Heart right ventricle (tissue), 16 donors: ENCODE measurements around the gene CBARP. TPM values are rescaled to one million over a fixed set of nuclear protein-coding genes. Genes with fewer than 3 reads are reported as not detected.
"Not testable (repeated sequence)": the region's sequence is repeated elsewhere in the genome, so short reads cannot be mapped to it uniquely, and the experiment has no call there.

Experiments used
- ATAC-seq, 8 donors: fragments of 200-7000 bp; cut with Tn5 transposase; one replicate each; pipeline ENCODE4 v1.9.1; 2020; ENCODE audit warnings: mild to moderate bottlenecking in 8 of 8, moderate library complexity in 8 of 8, moderate number of reproducible peaks in 1 of 8
- DNase-seq, 2 donors: peaks; one replicate each; pipeline ENCODE4 v3.0.0-alpha.2; 2020
- H3K27ac ChIP-seq, 10 donors: fragments of 200-600 bp; sonication (generic) in 2 of 10; one replicate each; pipeline versions ENCODE4 v1.5.0 to v1.8.0; 2020 to 2022; ENCODE audit warnings: mild to moderate bottlenecking in 3 of 10
- H3K27me3 ChIP-seq, 7 donors: fragments of 200-600 bp; one replicate each; pipeline ENCODE4 v1.8.0; 2021 to 2022; ENCODE audit warnings: mild to moderate bottlenecking in 2 of 7
- H3K36me3 ChIP-seq, 9 donors: fragments of 200-600 bp; sonication (generic) in 1 of 9; one replicate each; pipeline versions ENCODE4 v1.5.0 to v1.8.0; 2020 to 2022; ENCODE audit warnings: mild to moderate bottlenecking in 2 of 9
- H3K4me1 ChIP-seq, 9 donors: fragments of 200-600 bp; sonication (generic) in 1 of 9; one replicate each; pipeline versions ENCODE4 v1.5.0 to v1.8.0; 2020 to 2022; ENCODE audit warnings: mild to moderate bottlenecking in 4 of 9
- H3K4me3 ChIP-seq, 10 donors: fragments of 200-600 bp; sonication (generic) in 2 of 10; one replicate each; pipeline versions ENCODE4 v1.5.0 to v1.8.0; 2020 to 2022; ENCODE audit warnings: mild to moderate bottlenecking in 7 of 10, moderate library complexity in 2 of 10
- H3K9me3 ChIP-seq, 11 donors: fragments of 200-600 bp in 10 of 11; sonication (generic) in 2 of 11; one replicate each; pipeline versions ENCODE4 v1.5.0 to v1.8.0; 2013 to 2022; ENCODE audit warnings: mild to moderate bottlenecking in 2 of 11, control low read depth in 1 of 11, moderate library complexity in 1 of 11
- WGBS, 2 donors: extraction: QIAGEN DNeasy Blood & Tissue Kit; methylation state at CpG; one replicate each; pipeline ENCODE4 v1.1.7; 2013; ENCODE audit warnings: inconsistent platforms in 1 of 2; 5-methylcytosine and 5-hydroxymethylcytosine counted together
- intact Hi-C, 10 donors: fragments of 100-400 bp; cut with DNase I; formaldehyde crosslinking; loops; one replicate each; pipeline versions ENCODE4 v1.11.1 to v1.14.2; 2022
- polyA plus RNA-seq, 2 donors: library from polyadenylated mRNA; stranded (reverse); fragments of 200-250 nt; gene quantifications; one replicate each; pipeline ENCODE4 v1.2.3, GENCODE V29; 2013
- total RNA-seq, 10 donors: library from RNA; stranded (reverse); fragmentation: NEBNext Ultra II Directional in 3 of 10; extraction: Animal tissue kit (Norgen Biotek cat#: 25700) in 3 of 10; gene quantifications; one replicate each; pipeline versions ENCODE4 v1.2.1 to v1.2.4, GENCODE V29; 2021 to 2023
- TF ChIP-seq, protein P1 (sequence below), 9 donors: fragments of 200-600 bp; sonication (generic) in 2 of 9; IDR thresholded peaks; one replicate each; pipeline versions ENCODE4 v1.5.0 to v1.8.0; 2021 to 2022; ENCODE audit warnings: antibody characterized with exemption in 9 of 9, mild to moderate bottlenecking in 5 of 9, moderate library complexity in 1 of 9
- donor health status: Arrhythmogenic right ventricular cardiomyopathy.
- donor health status: ischemic (EF 13 %, LVEDD 7.1; RV severe dilation, severe dysfunction).
- donor health status: healthy with polysubstance abuse.
- donor health status: DM: no; HTN: yes; CAD: no.
- donor health status: DM: no; HTN: no; CAD: no.
- donor health status: ischemic (EF 25% LVEDD 6.9; RV normal size, moderate dysfunction).
- donor health status: ischemic (EF 25% LVEDD 5.7; RV mildly dilated, moderate dysfunction).
- donor health status: healthy.
- donor health status: DM: yes; HTN: yes; CAD: no.
- donor health status: Ischemic cardiomyopathy.
- donor health status: ischemic (EF 35%, LVEDD 5.7; RV mildly dilated, moderate dysfunction).
- donor health status: nonischemic (EF 11% LVEDD 7.7; RV severe dilation, severe dysfunction).
- donor health status: DM: yes; HTN: yes; CAD: no.
- donor health status: PGD.
- donor health status: ischemic (EF 29% LVEDD 5.4; RV normal size, mild dysfunction).
- donor health status: nonischemic (EF 23%, LVEDD 6.1; RV moderate dilation, normal function).

CBARP gene
- total and polyA plus RNA-seq, 12 donors, result 0.73 to 2.2 (median 1.3) TPM

DNA sequence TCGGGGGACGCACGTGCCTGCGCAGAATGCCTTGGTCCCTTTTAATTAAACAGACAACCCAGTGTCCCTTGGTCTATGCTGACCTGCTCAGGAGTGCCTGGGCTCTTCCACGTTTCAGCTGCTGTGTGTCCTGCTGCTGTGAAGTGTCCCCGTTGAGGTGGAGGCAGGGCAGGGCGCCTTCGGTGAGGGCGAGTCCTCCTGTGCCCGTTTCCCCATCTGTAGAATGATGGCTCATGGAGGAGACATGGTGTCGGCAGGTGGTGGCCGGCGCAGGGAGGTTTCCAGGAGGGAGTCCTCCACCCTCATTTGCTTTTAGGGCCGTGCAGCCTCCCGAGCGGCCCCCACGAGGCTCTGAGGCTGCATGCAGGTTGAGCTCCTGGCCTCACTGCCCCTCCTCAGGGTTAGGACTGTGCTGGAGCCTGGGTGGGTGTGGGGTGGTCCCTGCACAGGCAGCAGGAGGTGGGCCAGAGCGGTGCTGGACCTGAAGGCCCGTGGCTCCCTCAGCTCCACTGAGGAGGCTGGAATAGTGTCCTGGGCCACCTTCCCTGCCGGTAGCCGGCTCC, 23.4 kb downstream of the CBARP start:
- Histone ChIP-seq H3K9me3 (no peaks in the 10 kb centered on the region), H3K27me3 (no peaks in the 10 kb centered on the region), H3K4me3 (peak overlapping the region in 8 of 10 donors; percentile 7 to 30 (median 22)), H3K4me1 (peaks cover 54 to 99% (median 89%) of the 10 kb centered on the region in 9 donors), H3K27ac (peak overlapping the region; percentile 74 to 94 (median 92)), H3K36me3 (peaks cover 0 to 29% (median 6%) of the 10 kb centered on the region in 9 donors)
- 53 to 55% methylated on average over 20 to 21 of the region's 21 CpGs for WGBS, 2 donors
- peak in 2 of 8 donors; percentile 1 to 28 for ATAC-seq
- intact Hi-C loops, result no loop called here
- DNase-seq, result no peak
- TF ChIP-seq, protein P1, sequence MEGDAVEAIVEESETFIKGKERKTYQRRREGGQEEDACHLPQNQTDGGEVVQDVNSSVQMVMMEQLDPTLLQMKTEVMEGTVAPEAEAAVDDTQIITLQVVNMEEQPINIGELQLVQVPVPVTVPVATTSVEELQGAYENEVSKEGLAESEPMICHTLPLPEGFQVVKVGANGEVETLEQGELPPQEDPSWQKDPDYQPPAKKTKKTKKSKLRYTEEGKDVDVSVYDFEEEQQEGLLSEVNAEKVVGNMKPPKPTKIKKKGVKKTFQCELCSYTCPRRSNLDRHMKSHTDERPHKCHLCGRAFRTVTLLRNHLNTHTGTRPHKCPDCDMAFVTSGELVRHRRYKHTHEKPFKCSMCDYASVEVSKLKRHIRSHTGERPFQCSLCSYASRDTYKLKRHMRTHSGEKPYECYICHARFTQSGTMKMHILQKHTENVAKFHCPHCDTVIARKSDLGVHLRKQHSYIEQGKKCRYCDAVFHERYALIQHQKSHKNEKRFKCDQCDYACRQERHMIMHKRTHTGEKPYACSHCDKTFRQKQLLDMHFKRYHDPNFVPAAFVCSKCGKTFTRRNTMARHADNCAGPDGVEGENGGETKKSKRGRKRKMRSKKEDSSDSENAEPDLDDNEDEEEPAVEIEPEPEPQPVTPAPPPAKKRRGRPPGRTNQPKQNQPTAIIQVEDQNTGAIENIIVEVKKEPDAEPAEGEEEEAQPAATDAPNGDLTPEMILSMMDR (IDR thresholded peaks at IDR 0.05), result no peak

DNA sequence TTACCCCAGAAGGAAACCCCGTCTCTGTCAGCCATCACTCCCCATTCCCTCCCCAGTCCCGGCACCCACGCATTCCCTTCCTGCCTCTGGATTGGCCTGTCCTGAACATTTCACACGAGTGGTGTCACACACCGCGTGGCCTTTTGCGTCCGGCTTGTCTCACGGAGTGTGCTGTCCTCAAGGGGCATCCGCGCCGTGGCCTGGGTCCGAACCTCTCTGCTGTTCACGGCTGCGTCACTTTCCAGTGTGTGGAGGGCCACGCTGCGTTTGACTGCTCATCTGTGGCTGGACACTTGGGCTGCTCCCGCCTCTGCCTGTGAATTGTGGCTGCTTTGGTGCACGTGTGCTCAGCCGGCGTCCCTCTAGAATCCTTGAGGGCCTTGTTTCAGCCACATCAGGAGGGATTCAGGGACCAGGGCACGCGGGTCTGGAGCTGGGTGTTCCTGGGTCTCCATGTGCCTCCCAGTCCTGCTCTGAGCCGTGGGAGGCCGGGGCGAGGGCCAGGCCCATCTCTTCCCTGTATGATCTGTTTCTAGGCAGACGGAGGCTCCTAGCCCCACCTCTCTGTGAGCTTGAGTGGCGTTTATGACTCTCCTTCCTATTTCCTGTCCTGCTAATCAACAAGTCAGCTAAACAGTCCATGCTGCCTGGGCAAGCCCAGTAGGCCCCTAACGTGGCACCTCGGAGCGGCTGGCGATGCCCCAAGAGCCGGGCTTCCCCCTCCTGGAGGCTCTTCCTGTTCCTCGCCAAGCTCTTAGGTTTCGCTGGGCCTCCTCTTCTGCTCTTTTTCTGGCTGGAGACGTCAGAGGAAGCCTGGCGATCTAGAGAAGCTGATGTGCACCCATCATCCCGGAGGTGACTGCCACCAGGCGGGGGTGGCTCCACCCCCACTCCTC, 24.2 kb downstream of the CBARP start:
- ATAC-seq, result peak; percentile 19 to 67 (median 62)
- 45 to 53% methylated on average over 39 of the region's 39 CpGs for WGBS, 2 donors
- intact Hi-C loops, result no loop called here
- Histone ChIP-seq H3K9me3 (no peaks in the 10 kb centered on the region), H3K4me1 (peaks cover 53 to 99% (median 93%) of the 10 kb centered on the region in 9 donors), H3K4me3 (peak overlapping the region in 7 of 10 donors; percentile 8 to 30 (median 22)), H3K36me3 (peaks cover 0 to 29% (median 6%) of the 10 kb centered on the region in 9 donors), H3K27ac (peak overlapping the region; percentile 74 to 94 (median 92)), H3K27me3 (no peaks in the 10 kb centered on the region)
- TF ChIP-seq, protein P1 (IDR thresholded peaks at IDR 0.05), result no peak
- peak; percentile 68 to 71 for DNase-seq

GRCh38 chr19:1211494-1212234, 26.1 kb downstream of the CBARP start:
- peak in 1 of 2 donors; percentile 13 for DNase-seq
- no peak overlapping the region for H3K4me3 ChIP-seq
- H3K36me3 ChIP-seq, result peaks cover 0 to 25% (median 6%) of the 10 kb centered on the region in 9 donors
- no peaks in the 10 kb centered on the region for H3K9me3 ChIP-seq
- WGBS, 2 donors, result 83 to 86% methylated on average over 32 to 33 of the region's 33 CpGs
- no peak for ATAC-seq
- H3K27me3 ChIP-seq, result no peaks in the 10 kb centered on the region
- intact Hi-C loops, result loop anchor here in 1 of 10 donors (2.0 kb wide), 1 partner anchor 57 kb away; the partner anchor contains the start of gene CIRBP
- H3K27ac ChIP-seq, result peak overlapping the region in 3 of 10 donors; percentile 26 to 64 (median 31)
- peaks cover 45 to 99% (median 89%) of the 10 kb centered on the region in 9 donors for H3K4me1 ChIP-seq
- TF ChIP-seq, protein P1 (IDR thresholded peaks at IDR 0.05), result no peak

GRCh38 chr19:1210227-1210538, 27.6 kb downstream of the CBARP start:
- intact Hi-C loops, result loop anchor here in 1 of 10 donors (2.0 kb wide), 1 partner anchor 59 kb away; the partner anchor contains the start of gene CIRBP
- 87 to 94% methylated on average over 13 of the region's 13 CpGs for WGBS, 2 donors
- Histone ChIP-seq H3K27ac (peak overlapping the region in 4 of 10 donors; percentile 14 to 87 (median 40)), H3K4me3 (no peak overlapping the region), H3K36me3 (peaks cover 0 to 21% (median 6%) of the 10 kb centered on the region in 9 donors), H3K27me3 (no peaks in the 10 kb centered on the region), H3K9me3 (no peaks in the 10 kb centered on the region), H3K4me1 (peaks cover 37 to 86% (median 76%) of the 10 kb centered on the region in 9 donors)
- ATAC-seq (no peak), DNase-seq (no peak)
- TF ChIP-seq, protein P1 (IDR thresholded peaks at IDR 0.05), result no peak

DNA sequence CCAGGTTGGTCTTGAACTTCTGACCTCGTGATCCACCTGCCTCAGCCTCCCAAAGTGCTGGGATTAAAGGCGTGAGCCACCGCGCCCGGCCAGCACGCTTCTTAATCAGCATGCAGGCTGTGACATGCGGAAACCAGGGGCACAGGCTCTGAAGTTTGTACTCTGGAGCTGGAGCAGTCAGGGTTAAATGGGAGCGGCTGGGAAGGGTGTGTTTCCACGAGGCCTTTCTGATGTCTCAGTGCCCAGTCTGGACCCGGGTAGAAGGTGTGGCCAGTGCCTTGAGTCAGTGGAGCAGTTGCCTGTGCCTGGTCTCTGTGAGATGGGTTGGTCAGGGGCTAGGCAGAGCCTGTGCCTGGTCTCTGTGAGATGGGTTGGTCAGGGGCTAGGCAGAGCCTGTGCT, 29.0 kb downstream of the CBARP start:
- Histone ChIP-seq H3K4me1 (peaks cover 30 to 78% (median 72%) of the 10 kb centered on the region in 9 donors), H3K36me3 (peaks cover 0 to 21% (median 6%) of the 10 kb centered on the region in 9 donors), H3K4me3 (peak overlapping the region in 1 of 10 donors; percentile 94), H3K27ac (peak overlapping the region in 7 of 10 donors; percentile 10 to 96 (median 87))
- WGBS, 2 donors, result 71 to 73% methylated on average over 10 of the region's 10 CpGs
- DNase-seq, H3K9me3 ChIP-seq, ATAC-seq, H3K27me3 ChIP-seq, intact Hi-C loops: not testable (repeated sequence)
